ENCODE data around the gene CMTR1. TPM values are rescaled to one million over a fixed set of nuclear protein-coding genes. Genes with fewer than 3 reads are reported as not detected.

CMTR1 gene
- polyA plus RNA-seq, 1 donor from 2014 or later, result 64.1 TPM

DNA sequence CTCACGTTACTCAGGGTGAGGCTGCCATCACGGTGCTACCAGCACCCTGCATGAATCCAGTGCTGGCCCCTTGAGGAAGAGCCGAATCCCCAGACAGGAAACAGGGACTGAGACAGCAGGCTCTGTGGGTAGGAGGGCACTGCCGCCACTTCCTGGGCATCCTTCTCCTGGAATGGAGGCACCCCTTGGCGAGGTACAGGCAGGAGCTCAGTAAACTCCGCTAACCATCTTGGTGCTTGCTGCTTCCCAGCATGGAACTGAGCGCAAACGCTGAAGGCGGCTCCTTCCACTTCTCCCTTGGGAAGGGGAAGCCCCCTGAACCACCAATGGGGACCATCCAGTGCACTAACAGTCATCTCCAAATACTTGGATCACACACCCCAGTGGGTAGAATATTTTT is 80.1 kb downstream of the CMTR1 start:
- H3K9me2 ChIP-seq (ENCODE audit: insufficient read depth, low read length), result no peaks in the 10 kb centered on the region
- H3F3A ChIP-seq (ENCODE audit: insufficient read depth, low read length, poor library complexity, severe bottlenecking), result no peaks in the 10 kb centered on the region
- no peaks in the 10 kb centered on the region for H3K36me3 ChIP-seq (ENCODE audit: insufficient read depth, low read length)
- TF ChIP-seq TAF1 (IDR thresholded peaks at IDR 0.05; ENCODE audit: low read depth), result no peak
- peak; percentile 23 for TF ChIP-seq POLR2AphosphoS5 (IDR thresholded peaks at IDR 0.05)
- no peaks in the 10 kb centered on the region for H3K27me3 ChIP-seq (ENCODE audit: insufficient read depth, low read depth, low read length)
- H3K27ac ChIP-seq (ENCODE audit: low read length), result no peak overlapping the region
- no peak overlapping the region for H3K4me2 ChIP-seq (ENCODE audit: low read length)
- H3K79me2 ChIP-seq (replicated peaks; ENCODE audit: insufficient read depth, low read length), result no peaks in the 10 kb centered on the region
- no peaks in the 10 kb centered on the region for H4K20me1 ChIP-seq (ENCODE audit: insufficient read depth)
- H2AFZ ChIP-seq (ENCODE audit: low read depth, low read length), result no peak overlapping the region
- H3K9ac ChIP-seq (ENCODE audit: low read length), result no peak overlapping the region
- H3K9me3 ChIP-seq (ENCODE audit: low read length), result no peaks in the 10 kb centered on the region
- no peak overlapping the region for H3K4me3 ChIP-seq (ENCODE audit: low read length)

DNA sequence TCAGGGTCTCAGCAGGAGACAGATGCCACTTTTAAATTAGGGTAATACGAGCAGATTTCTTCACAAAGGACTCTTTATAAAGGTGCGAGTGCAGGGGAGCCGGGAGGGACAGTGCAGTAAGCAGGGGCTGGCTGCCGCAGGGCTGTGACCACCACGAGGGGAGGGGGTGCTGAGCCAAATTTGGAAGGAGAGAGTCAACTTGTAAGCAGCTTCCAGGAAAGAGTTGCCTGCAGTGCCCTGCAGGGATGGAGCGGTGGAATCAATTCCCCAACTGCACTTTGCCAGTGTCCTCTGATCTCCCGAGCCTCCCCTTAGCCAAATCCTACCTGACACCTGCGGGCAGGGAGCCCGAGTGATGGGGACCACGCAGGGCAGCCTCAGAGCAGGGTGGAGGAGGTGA is 80.6 kb downstream of the CMTR1 start:
- Histone ChIP-seq H2AFZ (ENCODE audit: low read depth, low read length) (no peak overlapping the region), H3K79me2 (replicated peaks; ENCODE audit: insufficient read depth, low read length) (no peaks in the 10 kb centered on the region), H3K9ac (ENCODE audit: low read length) (no peak overlapping the region), H4K20me1 (ENCODE audit: insufficient read depth) (no peaks in the 10 kb centered on the region), H3K4me2 (ENCODE audit: low read length) (no peak overlapping the region), H3F3A (ENCODE audit: insufficient read depth, low read length, poor library complexity, severe bottlenecking) (no peaks in the 10 kb centered on the region), H3K4me3 (ENCODE audit: low read length) (no peak overlapping the region), H3K27me3 (ENCODE audit: insufficient read depth, low read depth, low read length) (no peaks in the 10 kb centered on the region), H3K9me2 (ENCODE audit: insufficient read depth, low read length) (no peaks in the 10 kb centered on the region), H3K27ac (ENCODE audit: low read length) (no peak overlapping the region), H3K36me3 (ENCODE audit: insufficient read depth, low read length) (no peaks in the 10 kb centered on the region), H3K9me3 (ENCODE audit: low read length) (no peaks in the 10 kb centered on the region)
- TF ChIP-seq, protein P1, sequence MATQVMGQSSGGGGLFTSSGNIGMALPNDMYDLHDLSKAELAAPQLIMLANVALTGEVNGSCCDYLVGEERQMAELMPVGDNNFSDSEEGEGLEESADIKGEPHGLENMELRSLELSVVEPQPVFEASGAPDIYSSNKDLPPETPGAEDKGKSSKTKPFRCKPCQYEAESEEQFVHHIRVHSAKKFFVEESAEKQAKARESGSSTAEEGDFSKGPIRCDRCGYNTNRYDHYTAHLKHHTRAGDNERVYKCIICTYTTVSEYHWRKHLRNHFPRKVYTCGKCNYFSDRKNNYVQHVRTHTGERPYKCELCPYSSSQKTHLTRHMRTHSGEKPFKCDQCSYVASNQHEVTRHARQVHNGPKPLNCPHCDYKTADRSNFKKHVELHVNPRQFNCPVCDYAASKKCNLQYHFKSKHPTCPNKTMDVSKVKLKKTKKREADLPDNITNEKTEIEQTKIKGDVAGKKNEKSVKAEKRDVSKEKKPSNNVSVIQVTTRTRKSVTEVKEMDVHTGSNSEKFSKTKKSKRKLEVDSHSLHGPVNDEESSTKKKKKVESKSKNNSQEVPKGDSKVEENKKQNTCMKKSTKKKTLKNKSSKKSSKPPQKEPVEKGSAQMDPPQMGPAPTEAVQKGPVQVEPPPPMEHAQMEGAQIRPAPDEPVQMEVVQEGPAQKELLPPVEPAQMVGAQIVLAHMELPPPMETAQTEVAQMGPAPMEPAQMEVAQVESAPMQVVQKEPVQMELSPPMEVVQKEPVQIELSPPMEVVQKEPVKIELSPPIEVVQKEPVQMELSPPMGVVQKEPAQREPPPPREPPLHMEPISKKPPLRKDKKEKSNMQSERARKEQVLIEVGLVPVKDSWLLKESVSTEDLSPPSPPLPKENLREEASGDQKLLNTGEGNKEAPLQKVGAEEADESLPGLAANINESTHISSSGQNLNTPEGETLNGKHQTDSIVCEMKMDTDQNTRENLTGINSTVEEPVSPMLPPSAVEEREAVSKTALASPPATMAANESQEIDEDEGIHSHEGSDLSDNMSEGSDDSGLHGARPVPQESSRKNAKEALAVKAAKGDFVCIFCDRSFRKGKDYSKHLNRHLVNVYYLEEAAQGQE (IDR thresholded peaks at IDR 0.05; ENCODE audit: borderline replicate concordance), result no peak
- TF ChIP-seq EZH2 (IDR thresholded peaks at IDR 0.05; ENCODE audit: borderline replicate concordance, insufficient read depth, low read length, poor library complexity, severe bottlenecking) (no peak), MXI1 (conservative IDR thresholded peaks at IDR 0.05; ENCODE audit: poor library complexity, severe bottlenecking) (no peak), POLR2AphosphoS5 (IDR thresholded peaks at IDR 0.05) (no peak), RAD21 (conservative IDR thresholded peaks at IDR 0.05) (no peak), SMC3 (conservative IDR thresholded peaks at IDR 0.05; ENCODE audit: poor library complexity) (no peak), TAF1 (IDR thresholded peaks at IDR 0.05; ENCODE audit: low read depth) (no peak), EP300 (conservative IDR thresholded peaks at IDR 0.05; ENCODE audit: poor library complexity, severe bottlenecking) (no peak)
- TF ChIP-seq, protein P2, sequence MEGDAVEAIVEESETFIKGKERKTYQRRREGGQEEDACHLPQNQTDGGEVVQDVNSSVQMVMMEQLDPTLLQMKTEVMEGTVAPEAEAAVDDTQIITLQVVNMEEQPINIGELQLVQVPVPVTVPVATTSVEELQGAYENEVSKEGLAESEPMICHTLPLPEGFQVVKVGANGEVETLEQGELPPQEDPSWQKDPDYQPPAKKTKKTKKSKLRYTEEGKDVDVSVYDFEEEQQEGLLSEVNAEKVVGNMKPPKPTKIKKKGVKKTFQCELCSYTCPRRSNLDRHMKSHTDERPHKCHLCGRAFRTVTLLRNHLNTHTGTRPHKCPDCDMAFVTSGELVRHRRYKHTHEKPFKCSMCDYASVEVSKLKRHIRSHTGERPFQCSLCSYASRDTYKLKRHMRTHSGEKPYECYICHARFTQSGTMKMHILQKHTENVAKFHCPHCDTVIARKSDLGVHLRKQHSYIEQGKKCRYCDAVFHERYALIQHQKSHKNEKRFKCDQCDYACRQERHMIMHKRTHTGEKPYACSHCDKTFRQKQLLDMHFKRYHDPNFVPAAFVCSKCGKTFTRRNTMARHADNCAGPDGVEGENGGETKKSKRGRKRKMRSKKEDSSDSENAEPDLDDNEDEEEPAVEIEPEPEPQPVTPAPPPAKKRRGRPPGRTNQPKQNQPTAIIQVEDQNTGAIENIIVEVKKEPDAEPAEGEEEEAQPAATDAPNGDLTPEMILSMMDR (IDR thresholded peaks at IDR 0.05; ENCODE audit: poor library complexity, severe bottlenecking), result no peak

DNA sequence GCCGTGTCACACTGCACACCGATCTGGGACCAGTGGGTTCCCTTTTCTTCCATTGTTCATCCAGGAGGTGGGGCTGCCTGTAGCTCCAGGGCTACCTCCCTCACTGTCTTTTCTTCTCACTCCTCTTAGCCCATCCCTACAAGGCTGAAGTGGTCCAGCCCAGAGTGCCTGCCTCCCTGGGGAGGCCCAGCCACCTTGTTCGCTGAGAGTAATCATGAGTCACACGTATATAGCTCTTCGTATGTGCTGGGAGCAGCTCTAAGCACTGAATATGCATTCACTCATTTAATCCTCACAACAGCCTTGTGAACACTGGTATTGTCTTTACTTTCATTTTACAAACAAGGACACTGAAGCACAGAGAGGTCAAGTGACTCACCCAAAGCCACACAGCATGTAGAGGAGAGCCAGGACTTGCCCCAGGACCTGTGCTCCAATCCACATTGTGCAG is 81.3 kb downstream of the CMTR1 start:
- TF ChIP-seq, protein P2 (IDR thresholded peaks at IDR 0.05; ENCODE audit: poor library complexity, severe bottlenecking), result no peak
- TF ChIP-seq TAF1 (IDR thresholded peaks at IDR 0.05; ENCODE audit: low read depth), result no peak
- no peak for TF ChIP-seq MXI1 (conservative IDR thresholded peaks at IDR 0.05; ENCODE audit: poor library complexity, severe bottlenecking)
- TF ChIP-seq EZH2 (IDR thresholded peaks at IDR 0.05; ENCODE audit: borderline replicate concordance, insufficient read depth, low read length, poor library complexity, severe bottlenecking), result no peak
- TF ChIP-seq RAD21 (conservative IDR thresholded peaks at IDR 0.05), result no peak
- TF ChIP-seq SMC3 (conservative IDR thresholded peaks at IDR 0.05; ENCODE audit: poor library complexity), result no peak
- no peak for TF ChIP-seq EP300 (conservative IDR thresholded peaks at IDR 0.05; ENCODE audit: poor library complexity, severe bottlenecking)
- TF ChIP-seq POLR2AphosphoS5 (IDR thresholded peaks at IDR 0.05), result no peak
- TF ChIP-seq, protein P1 (IDR thresholded peaks at IDR 0.05; ENCODE audit: borderline replicate concordance), result no peak
- Histone ChIP-seq H4K20me1 (ENCODE audit: insufficient read depth) (no peaks in the 10 kb centered on the region), H3K9me3 (ENCODE audit: low read length) (no peaks in the 10 kb centered on the region), H2AFZ (ENCODE audit: low read depth, low read length) (no peak overlapping the region), H3K9ac (ENCODE audit: low read length) (no peak overlapping the region), H3K4me3 (ENCODE audit: low read length) (no peak overlapping the region), H3K27me3 (ENCODE audit: insufficient read depth, low read depth, low read length) (no peaks in the 10 kb centered on the region), H3K27ac (ENCODE audit: low read length) (no peak overlapping the region), H3F3A (ENCODE audit: insufficient read depth, low read length, poor library complexity, severe bottlenecking) (no peaks in the 10 kb centered on the region), H3K4me2 (ENCODE audit: low read length) (no peak overlapping the region), H3K36me3 (ENCODE audit: insufficient read depth, low read length) (no peaks in the 10 kb centered on the region), H3K79me2 (replicated peaks; ENCODE audit: insufficient read depth, low read length) (no peaks in the 10 kb centered on the region), H3K9me2 (ENCODE audit: insufficient read depth, low read length) (no peaks in the 10 kb centered on the region)

All from neural cell (in vitro differentiated cells).